Vagina (tissue), 2 donors: ENCODE measurements around the gene CFAP90.

Experiments
- CTCF ChIP-seq, 3 experiments: fragments of 450-650 bp in 2 of 3; fragments of 200-600 bp in 1 of 3; sonication (generic) in 1 of 3; IDR thresholded peaks; one replicate each; pipeline ENCODE4 v1.5.1; 2017 to 2019; ENCODE audit warnings: antibody characterized with exemption in 3 of 3, mild to moderate bottlenecking in 2 of 3, moderate library complexity in 2 of 3
- POLR2A ChIP-seq, 2 donors: fragments of 450-650 bp; IDR thresholded peaks; one replicate each; pipeline ENCODE4 v1.6.1; 2017; ENCODE audit warnings: antibody characterized with exemption in 2 of 2, mild to moderate bottlenecking in 2 of 2, moderate library complexity in 2 of 2
- POLR2AphosphoS5 ChIP-seq, 2 donors: sonication (generic); formaldehyde crosslinking; IDR thresholded peaks; one replicate each; pipeline ENCODE4 v1.9.0; 2017; ENCODE audit warnings: antibody characterized with exemption in 2 of 2, mild to moderate bottlenecking in 2 of 2, low read depth in 1 of 2; ENCODE audit not compliant: insufficient read depth in 1 of 2

GRCh38 chr5:7877851-7878250 lies 26.9 kb upstream of the CFAP90 start:
- TF ChIP-seq CTCF (IDR thresholded peaks at IDR 0.05): no peak
- TF ChIP-seq POLR2A (IDR thresholded peaks at IDR 0.05): no peak
- no peak for TF ChIP-seq POLR2AphosphoS5 (IDR thresholded peaks at IDR 0.05; ENCODE audit: insufficient read depth in 1 of 2, low read depth in 1 of 2)
